Epithelial cell of esophagus (primary cell): Measurements from ENCODE around the gene PAX7.
A peak's percentile ranks its signal among the peaks of the same experiment; 100 is the strongest.

Experiments
- DNase-seq: peaks from one replicate; pipeline ENCODE4 v3.0.0; 2010; ENCODE audit warnings: low read depth
- H3K4me3 ChIP-seq: 2 replicates; pipeline ENCODE4 v1.5.1; 2011; ENCODE audit warnings: mild to moderate bottlenecking, low read length, control low read depth
- CTCF ChIP-seq: IDR thresholded peaks from 2 replicates; pipeline ENCODE4 v1.5.1; 2011; ENCODE audit warnings: low read depth, mild to moderate bottlenecking, low read length, control low read depth, inconsistent platforms; ENCODE audit not compliant: insufficient read depth; ENCODE audit errors: missing control alignments

PAX7 gene

GRCh38 chr1:18642278-18643095 is 11.8 kb downstream of the PAX7 start:
- H3K4me3 ChIP-seq = no peak overlapping the region
- no peak for DNase-seq
- no peak for TF ChIP-seq CTCF

GRCh38 chr1:18643154-18644012 is 12.7 kb downstream of the PAX7 start:
- no peak overlapping the region for H3K4me3 ChIP-seq
- no peak for TF ChIP-seq CTCF
- peak; percentile 21 for DNase-seq

GRCh38 chr1:18644013-18644399 is 13.4 kb downstream of the PAX7 start:
- DNase-seq = no peak
- TF ChIP-seq CTCF = no peak
- no peak overlapping the region for H3K4me3 ChIP-seq

- no peak overlapping the region for H3K4me3 ChIP-seq
- DNase-seq = no peak
- no peak for TF ChIP-seq CTCF
These were observed 13.8 kb downstream of the PAX7 start for GRCh38 chr1:18644446-18644845.

GRCh38 chr1:18644973-18645746 is 14.5 kb downstream of the PAX7 start:
- DNase-seq = no peak
- H3K4me3 ChIP-seq = no peak overlapping the region
- TF ChIP-seq CTCF = no peak

- H3K4me3 ChIP-seq = no peak overlapping the region
- no peak for DNase-seq
- no peak for TF ChIP-seq CTCF
These were observed 15.1 kb downstream of the PAX7 start for GRCh38 chr1:18645747-18646090.
